K562 (cell line): ENCODE measurements around the gene MRPL32. TPM values are rescaled to one million over a fixed set of nuclear protein-coding genes. Genes with fewer than 3 reads are reported as not detected.

Experiments
- KDM5B ChIP-seq: fragments of 200-600 bp; sonication (generic); IDR thresholded peaks from 2 replicates; pipeline ENCODE4 v1.6.1; 2012; ENCODE audit warnings: low read depth, mild to moderate bottlenecking, moderate library complexity, low read length, control low read depth, inconsistent platforms; ENCODE audit not compliant: insufficient replicate concordance
- MAFK ChIP-seq: IDR thresholded peaks from 2 replicates; pipeline ENCODE4 v1.6.1; 2011; ENCODE audit warnings: low read length, improper control_type of control experiment
- NR1H2 ChIP-seq: sonication (generic); formaldehyde crosslinking; IDR thresholded peaks from 2 replicates; pipeline ENCODE4 v1.4.0; 2020; ENCODE audit warnings: mild to moderate bottlenecking, missing genetic modification reagents
- PHF21A ChIP-seq: fragments of 450-650 bp; IDR thresholded peaks from 2 replicates; pipeline ENCODE4 v1.6.1; 2017; ENCODE audit warnings: low read depth, borderline replicate concordance
- ZKSCAN3 ChIP-seq: fragments of 250-450 bp; sonication (Bioruptor Pico); IDR thresholded peaks from 2 replicates; pipeline ENCODE4 v1.4.0; 2020
- ZNF583 ChIP-seq: fragments of 250-450 bp; sonication (Bioruptor Pico); IDR thresholded peaks from 2 replicates; pipeline ENCODE4 v1.4.0; 2020
- polyA plus RNA-seq, 8 experiments: library from polyadenylated mRNA; depleted of rRNA in 4 of 8; stranded (reverse) in 5 of 8; unstranded in 3 of 8; fragments of >200 nt; fragmentation: Nextera tagmentation in 2 of 8; fragmentation: Illumina TruSeq in 1 of 8; extraction: Ambion mirVana in 2 of 8; extraction: Trizol in 1 of 8; gene quantifications; 2 replicates each; pipeline versions ENCODE4 v1.2.1 to v1.2.3, GENCODE V29; 2011 to 2014; ENCODE audit warnings: inconsistent platforms in 1 of 8, missing spikeins in 1 of 8
- total RNA-seq, 7 experiments: library from RNA; depleted of rRNA in 6 of 7; stranded (reverse); fragments of >200 nt in 6 of 7; fragmentation: Illumina TruSeq in 2 of 7; extraction: Trizol in 2 of 7; gene quantifications; 2 replicates each; pipeline versions ENCODE4 v1.2.1 to v1.2.3, GENCODE V29; 2011 to 2021; ENCODE audit warnings: low replicate concordance in 1 of 7
- TF ChIP-seq, protein P1 (sequence below): fragments of 200-600 bp; sonication (generic); IDR thresholded peaks from one replicate; pipeline ENCODE4 v1.6.1; 2012; ENCODE audit warnings: mild to moderate bottlenecking, low read depth, low read length, inconsistent platforms

The MRPL32 gene
- total and polyA plus RNA-seq, 9 of the 15 experiments (the other 6 are each of a cell fraction or from before 2014, with no cell fraction given) = 75.5 to 351 (median 138) TPM

DNA sequence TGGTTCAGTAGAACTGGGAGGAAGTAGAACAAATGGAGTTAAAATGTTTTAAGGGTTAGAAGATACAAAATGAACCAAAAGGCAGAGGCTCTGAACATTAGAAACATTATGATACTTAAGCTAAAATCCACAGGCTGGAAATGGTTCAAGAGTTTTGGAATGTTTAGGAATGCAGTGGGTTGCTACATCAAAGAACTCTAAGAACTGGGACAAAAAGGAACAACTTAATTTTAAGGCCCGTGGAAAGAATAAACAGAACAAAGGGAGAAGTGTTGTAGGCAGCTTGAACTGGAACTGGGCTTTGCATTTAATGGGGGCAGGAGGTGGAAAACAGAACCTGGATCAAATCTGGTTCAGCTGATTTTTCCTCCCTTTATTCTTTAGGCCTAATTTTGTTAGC lies 16.8 kb upstream of the MRPL32 start (continued):
- TF ChIP-seq, protein P1, sequence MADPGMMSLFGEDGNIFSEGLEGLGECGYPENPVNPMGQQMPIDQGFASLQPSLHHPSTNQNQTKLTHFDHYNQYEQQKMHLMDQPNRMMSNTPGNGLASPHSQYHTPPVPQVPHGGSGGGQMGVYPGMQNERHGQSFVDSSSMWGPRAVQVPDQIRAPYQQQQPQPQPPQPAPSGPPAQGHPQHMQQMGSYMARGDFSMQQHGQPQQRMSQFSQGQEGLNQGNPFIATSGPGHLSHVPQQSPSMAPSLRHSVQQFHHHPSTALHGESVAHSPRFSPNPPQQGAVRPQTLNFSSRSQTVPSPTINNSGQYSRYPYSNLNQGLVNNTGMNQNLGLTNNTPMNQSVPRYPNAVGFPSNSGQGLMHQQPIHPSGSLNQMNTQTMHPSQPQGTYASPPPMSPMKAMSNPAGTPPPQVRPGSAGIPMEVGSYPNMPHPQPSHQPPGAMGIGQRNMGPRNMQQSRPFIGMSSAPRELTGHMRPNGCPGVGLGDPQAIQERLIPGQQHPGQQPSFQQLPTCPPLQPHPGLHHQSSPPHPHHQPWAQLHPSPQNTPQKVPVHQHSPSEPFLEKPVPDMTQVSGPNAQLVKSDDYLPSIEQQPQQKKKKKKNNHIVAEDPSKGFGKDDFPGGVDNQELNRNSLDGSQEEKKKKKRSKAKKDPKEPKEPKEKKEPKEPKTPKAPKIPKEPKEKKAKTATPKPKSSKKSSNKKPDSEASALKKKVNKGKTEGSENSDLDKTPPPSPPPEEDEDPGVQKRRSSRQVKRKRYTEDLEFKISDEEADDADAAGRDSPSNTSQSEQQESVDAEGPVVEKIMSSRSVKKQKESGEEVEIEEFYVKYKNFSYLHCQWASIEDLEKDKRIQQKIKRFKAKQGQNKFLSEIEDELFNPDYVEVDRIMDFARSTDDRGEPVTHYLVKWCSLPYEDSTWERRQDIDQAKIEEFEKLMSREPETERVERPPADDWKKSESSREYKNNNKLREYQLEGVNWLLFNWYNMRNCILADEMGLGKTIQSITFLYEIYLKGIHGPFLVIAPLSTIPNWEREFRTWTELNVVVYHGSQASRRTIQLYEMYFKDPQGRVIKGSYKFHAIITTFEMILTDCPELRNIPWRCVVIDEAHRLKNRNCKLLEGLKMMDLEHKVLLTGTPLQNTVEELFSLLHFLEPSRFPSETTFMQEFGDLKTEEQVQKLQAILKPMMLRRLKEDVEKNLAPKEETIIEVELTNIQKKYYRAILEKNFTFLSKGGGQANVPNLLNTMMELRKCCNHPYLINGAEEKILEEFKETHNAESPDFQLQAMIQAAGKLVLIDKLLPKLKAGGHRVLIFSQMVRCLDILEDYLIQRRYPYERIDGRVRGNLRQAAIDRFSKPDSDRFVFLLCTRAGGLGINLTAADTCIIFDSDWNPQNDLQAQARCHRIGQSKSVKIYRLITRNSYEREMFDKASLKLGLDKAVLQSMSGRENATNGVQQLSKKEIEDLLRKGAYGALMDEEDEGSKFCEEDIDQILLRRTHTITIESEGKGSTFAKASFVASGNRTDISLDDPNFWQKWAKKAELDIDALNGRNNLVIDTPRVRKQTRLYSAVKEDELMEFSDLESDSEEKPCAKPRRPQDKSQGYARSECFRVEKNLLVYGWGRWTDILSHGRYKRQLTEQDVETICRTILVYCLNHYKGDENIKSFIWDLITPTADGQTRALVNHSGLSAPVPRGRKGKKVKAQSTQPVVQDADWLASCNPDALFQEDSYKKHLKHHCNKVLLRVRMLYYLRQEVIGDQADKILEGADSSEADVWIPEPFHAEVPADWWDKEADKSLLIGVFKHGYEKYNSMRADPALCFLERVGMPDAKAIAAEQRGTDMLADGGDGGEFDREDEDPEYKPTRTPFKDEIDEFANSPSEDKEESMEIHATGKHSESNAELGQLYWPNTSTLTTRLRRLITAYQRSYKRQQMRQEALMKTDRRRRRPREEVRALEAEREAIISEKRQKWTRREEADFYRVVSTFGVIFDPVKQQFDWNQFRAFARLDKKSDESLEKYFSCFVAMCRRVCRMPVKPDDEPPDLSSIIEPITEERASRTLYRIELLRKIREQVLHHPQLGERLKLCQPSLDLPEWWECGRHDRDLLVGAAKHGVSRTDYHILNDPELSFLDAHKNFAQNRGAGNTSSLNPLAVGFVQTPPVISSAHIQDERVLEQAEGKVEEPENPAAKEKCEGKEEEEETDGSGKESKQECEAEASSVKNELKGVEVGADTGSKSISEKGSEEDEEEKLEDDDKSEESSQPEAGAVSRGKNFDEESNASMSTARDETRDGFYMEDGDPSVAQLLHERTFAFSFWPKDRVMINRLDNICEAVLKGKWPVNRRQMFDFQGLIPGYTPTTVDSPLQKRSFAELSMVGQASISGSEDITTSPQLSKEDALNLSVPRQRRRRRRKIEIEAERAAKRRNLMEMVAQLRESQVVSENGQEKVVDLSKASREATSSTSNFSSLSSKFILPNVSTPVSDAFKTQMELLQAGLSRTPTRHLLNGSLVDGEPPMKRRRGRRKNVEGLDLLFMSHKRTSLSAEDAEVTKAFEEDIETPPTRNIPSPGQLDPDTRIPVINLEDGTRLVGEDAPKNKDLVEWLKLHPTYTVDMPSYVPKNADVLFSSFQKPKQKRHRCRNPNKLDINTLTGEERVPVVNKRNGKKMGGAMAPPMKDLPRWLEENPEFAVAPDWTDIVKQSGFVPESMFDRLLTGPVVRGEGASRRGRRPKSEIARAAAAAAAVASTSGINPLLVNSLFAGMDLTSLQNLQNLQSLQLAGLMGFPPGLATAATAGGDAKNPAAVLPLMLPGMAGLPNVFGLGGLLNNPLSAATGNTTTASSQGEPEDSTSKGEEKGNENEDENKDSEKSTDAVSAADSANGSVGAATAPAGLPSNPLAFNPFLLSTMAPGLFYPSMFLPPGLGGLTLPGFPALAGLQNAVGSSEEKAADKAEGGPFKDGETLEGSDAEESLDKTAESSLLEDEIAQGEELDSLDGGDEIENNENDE = no peak
- TF ChIP-seq ZNF583 = no peak
- TF ChIP-seq KDM5B = no peak
- TF ChIP-seq PHF21A = no peak
- no peak for TF ChIP-seq NR1H2 (CRISPR knock-in tag)
- no peak for TF ChIP-seq ZKSCAN3 (CRISPR knock-in tag)
- TF ChIP-seq MAFK = no peak
